Prostate gland (tissue), 2 donors: ENCODE data around the gene ARHGAP26. TPM values are rescaled to one million over a fixed set of nuclear protein-coding genes. Genes with fewer than 3 reads are reported as not detected.

Source experiments
- DNase-seq: peaks from one replicate; pipeline ENCODE4 v3.0.0-alpha.2; 2019; ENCODE audit warnings: low spot score
- H3K27ac ChIP-seq, 2 donors: fragments of 200-600 bp; sonication (generic); 2 replicates each; pipeline ENCODE4 v1.5.1; 2017 to 2019
- H3K27me3 ChIP-seq: fragments of 200-600 bp; sonication (generic); replicated peaks from 2 replicates; pipeline ENCODE4 v1.5.1; 2019; ENCODE audit not compliant: insufficient read depth
- H3K36me3 ChIP-seq, 2 donors: fragments of 200-600 bp; sonication (generic); 1 replicate in 1 of 2; 2 replicates in 1 of 2; pipeline versions ENCODE4 v1.5.1 to v1.8.1; 2017 to 2019
- H3K4me1 ChIP-seq: fragments of 200-600 bp; sonication (generic); replicated peaks from 2 replicates; pipeline ENCODE4 v1.5.1; 2019
- H3K4me3 ChIP-seq, 2 donors: fragments of 200-600 bp; sonication (generic); 2 replicates each; pipeline ENCODE4 v1.5.1; 2017 to 2019
- H3K9me3 ChIP-seq: fragments of 200-600 bp; sonication (generic); 2 replicates; pipeline ENCODE4 v1.5.1; 2017
- POLR2A ChIP-seq: fragments of 450-650 bp; IDR thresholded peaks from one replicate; pipeline ENCODE4 v1.6.1; 2016; ENCODE audit warnings: antibody characterized with exemption, mild to moderate bottlenecking
- POLR2AphosphoS5 ChIP-seq: sonication (generic); formaldehyde crosslinking; IDR thresholded peaks from one replicate; pipeline ENCODE4 v1.6.1; 2017; ENCODE audit warnings: antibody characterized with exemption
- WGBS: methylation state at CpG from one replicate; pipeline ENCODE4 v1.1.5; 2018; 5-methylcytosine and 5-hydroxymethylcytosine counted together
- intact Hi-C: fragments of 100-400 bp; cut with DNase I; formaldehyde crosslinking; loops from one replicate; pipeline ENCODE4 v1.14.2; 2022
- total RNA-seq, 2 donors: library from RNA; depleted of rRNA; stranded (reverse); fragments of >200 nt; gene quantifications; one replicate each; pipeline ENCODE4 v1.1.0, GENCODE V29; 2016
- TF ChIP-seq, protein P1 (sequence below), 4 experiments: fragments of 200-600 bp in 2 of 4; fragments of 450-650 bp in 2 of 4; sonication (generic) in 2 of 4; IDR thresholded peaks; 1 replicate in 3 of 4; 2 replicates in 1 of 4; pipeline ENCODE4 v1.5.1; 2016 to 2019; ENCODE audit warnings: antibody characterized with exemption in 4 of 4, mild to moderate bottlenecking in 2 of 4, moderate library complexity in 2 of 4

ARHGAP26 gene
- total RNA-seq, 2 donors from 2014 or later, result 11.7 to 39.8 TPM

DNA sequence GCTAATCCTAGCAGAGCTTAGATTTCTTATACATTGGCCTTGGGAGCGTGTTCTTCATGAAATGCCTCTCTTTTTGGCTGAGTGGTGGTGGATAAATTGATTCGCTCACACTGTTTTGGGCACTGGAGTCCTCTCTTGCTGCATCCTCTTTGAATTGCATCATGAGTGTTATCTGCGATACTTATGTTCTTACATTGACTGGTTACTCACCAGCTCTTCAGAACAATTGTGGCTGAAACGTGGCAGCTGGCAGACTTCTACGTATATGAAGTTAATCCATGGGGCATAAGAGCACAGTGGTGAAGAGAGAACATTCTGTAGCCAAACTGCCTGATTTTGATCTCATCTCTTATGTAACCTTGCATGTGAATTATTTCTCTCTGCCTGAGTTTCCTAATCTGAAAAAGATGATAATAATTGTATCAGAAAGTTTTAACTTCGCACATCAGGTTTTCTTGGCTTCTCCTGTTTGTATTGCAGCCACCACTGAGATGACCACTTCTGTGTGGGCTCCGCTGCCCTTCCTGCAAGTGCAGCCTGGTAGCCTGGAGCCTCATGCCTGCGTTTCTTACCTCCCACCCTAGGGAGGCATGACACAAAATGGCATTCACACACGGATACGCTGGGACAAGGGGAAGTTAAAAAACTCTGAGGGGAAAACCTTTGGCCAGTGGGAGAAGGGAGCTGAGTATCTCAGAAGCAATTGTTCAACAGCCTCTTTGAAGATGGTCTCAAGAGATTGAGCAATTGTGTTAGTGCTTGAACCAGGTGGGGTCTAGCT lies 295.2 kb downstream of the ARHGAP26 start:
- intact Hi-C loops, result no loop called here
- no peaks in the 10 kb centered on the region for H3K36me3 ChIP-seq
- WGBS, result 79% methylated on average over 10 of the region's 10 CpGs
- no peak overlapping the region for H3K27ac ChIP-seq
- no peak for DNase-seq
- no peak overlapping the region for H3K4me3 ChIP-seq
- no peaks in the 10 kb centered on the region for H3K9me3 ChIP-seq
- no peak for TF ChIP-seq POLR2AphosphoS5
- TF ChIP-seq POLR2A, result no peak
- TF ChIP-seq, protein P1, sequence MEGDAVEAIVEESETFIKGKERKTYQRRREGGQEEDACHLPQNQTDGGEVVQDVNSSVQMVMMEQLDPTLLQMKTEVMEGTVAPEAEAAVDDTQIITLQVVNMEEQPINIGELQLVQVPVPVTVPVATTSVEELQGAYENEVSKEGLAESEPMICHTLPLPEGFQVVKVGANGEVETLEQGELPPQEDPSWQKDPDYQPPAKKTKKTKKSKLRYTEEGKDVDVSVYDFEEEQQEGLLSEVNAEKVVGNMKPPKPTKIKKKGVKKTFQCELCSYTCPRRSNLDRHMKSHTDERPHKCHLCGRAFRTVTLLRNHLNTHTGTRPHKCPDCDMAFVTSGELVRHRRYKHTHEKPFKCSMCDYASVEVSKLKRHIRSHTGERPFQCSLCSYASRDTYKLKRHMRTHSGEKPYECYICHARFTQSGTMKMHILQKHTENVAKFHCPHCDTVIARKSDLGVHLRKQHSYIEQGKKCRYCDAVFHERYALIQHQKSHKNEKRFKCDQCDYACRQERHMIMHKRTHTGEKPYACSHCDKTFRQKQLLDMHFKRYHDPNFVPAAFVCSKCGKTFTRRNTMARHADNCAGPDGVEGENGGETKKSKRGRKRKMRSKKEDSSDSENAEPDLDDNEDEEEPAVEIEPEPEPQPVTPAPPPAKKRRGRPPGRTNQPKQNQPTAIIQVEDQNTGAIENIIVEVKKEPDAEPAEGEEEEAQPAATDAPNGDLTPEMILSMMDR (IDR thresholded peaks at IDR 0.05), result no peak
- H3K27me3 ChIP-seq, result no peaks in the 10 kb centered on the region
- no peaks in the 10 kb centered on the region for H3K4me1 ChIP-seq

- TF ChIP-seq, protein P1 (IDR thresholded peaks at IDR 0.05), result no peak
- TF ChIP-seq POLR2A (no peak), POLR2AphosphoS5 (no peak)
- DNase-seq, result no peak
- 95% methylated on average over 7 of the region's 7 CpGs for WGBS
- no peaks in the 10 kb centered on the region for H3K36me3 ChIP-seq
- no peak overlapping the region for H3K4me3 ChIP-seq
- H3K4me1 ChIP-seq, result no peaks in the 10 kb centered on the region
- no peaks in the 10 kb centered on the region for H3K27me3 ChIP-seq
- no peak overlapping the region for H3K27ac ChIP-seq
- intact Hi-C loops, result no loop called here
- H3K9me3 ChIP-seq, result no peaks in the 10 kb centered on the region
These were observed 295.9 kb downstream of the ARHGAP26 start for GRCh38 chr5:143065996-143066522.

DNA sequence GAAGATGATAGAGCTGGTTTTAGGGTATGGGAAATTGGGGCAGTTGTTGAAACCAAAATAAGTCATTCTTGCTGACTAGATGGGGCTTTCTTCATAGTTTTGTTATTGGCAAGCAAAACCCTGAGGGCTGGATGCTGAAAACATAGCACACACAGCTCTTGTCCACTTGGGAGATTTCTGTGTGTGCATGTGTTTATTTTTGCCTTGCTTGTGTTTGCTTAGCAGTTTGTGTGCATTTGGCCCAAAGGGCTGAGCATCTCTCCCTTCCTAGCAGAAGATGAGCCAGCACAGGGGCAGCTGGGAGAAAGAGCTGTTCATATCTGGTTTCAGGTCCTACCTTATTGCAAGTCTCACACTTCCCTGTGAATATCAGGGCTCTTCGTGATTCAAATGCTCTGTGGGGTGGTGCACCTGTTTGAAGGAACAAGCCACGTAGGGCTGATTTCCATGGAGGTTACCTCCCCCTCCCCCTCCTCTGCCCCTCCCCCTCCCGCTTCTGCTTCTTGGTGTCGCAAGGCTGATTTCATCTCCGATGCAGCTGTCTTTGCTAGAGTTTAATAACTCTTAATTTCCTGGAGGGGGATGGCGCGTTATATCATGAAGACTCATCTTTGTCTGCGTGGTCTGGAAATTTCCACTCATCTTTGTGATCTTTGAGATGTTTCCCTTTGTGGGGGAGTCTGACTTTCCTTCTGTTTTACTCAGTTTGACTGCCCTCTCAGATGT lies 296.5 kb downstream of the ARHGAP26 start:
- WGBS, result 61% methylated on average over 8 of the region's 8 CpGs
- Histone ChIP-seq H3K4me3 (no peak overlapping the region), H3K4me1 (no peaks in the 10 kb centered on the region), H3K27me3 (no peaks in the 10 kb centered on the region), H3K36me3 (no peaks in the 10 kb centered on the region), H3K9me3 (no peaks in the 10 kb centered on the region), H3K27ac (no peak overlapping the region)
- DNase-seq, result no peak
- intact Hi-C loops, result no loop called here
- TF ChIP-seq, protein P1 (IDR thresholded peaks at IDR 0.05), result no peak
- TF ChIP-seq POLR2AphosphoS5 (no peak), POLR2A (no peak)

- no peak for DNase-seq
- intact Hi-C loops, result no loop called here
- TF ChIP-seq, protein P1 (IDR thresholded peaks at IDR 0.05), result no peak
- TF ChIP-seq POLR2AphosphoS5 (no peak), POLR2A (no peak)
- H3K27ac ChIP-seq, result no peak overlapping the region
- no peaks in the 10 kb centered on the region for H3K4me1 ChIP-seq
- no peaks in the 10 kb centered on the region for H3K27me3 ChIP-seq
- no peaks in the 10 kb centered on the region for H3K36me3 ChIP-seq
- H3K9me3 ChIP-seq, result no peaks in the 10 kb centered on the region
- no peak overlapping the region for H3K4me3 ChIP-seq
These were observed 298.5 kb downstream of the ARHGAP26 start for GRCh38 chr5:143068712-143069111.
